NCI-H446 treated with DMSO at 0.1 percent for 48 hours (cell line): Measurements from ENCODE around the gene HDX.
A peak's percentile ranks its signal among the peaks of the same experiment; 100 is the strongest.
"Not testable (repeated sequence)": the region's sequence is repeated elsewhere in the genome, so short reads cannot be mapped to it uniquely, and the experiment has no call there.

Experiments used
- DNase-seq: peaks from one replicate; lab custom pipeline; 2025; lab: John Stamatoyannopoulos, UW

Gene HDX

GRCh38 chrX:84339507-84340364 is 162.5 kb downstream of the HDX start:
- peak; percentile 1 for DNase-seq

GRCh38 chrX:84336646-84337045 is 165.6 kb downstream of the HDX start:
- no peak for DNase-seq

GRCh38 chrX:84335121-84335520 is 167.1 kb downstream of the HDX start:
- no peak for DNase-seq

DNA sequence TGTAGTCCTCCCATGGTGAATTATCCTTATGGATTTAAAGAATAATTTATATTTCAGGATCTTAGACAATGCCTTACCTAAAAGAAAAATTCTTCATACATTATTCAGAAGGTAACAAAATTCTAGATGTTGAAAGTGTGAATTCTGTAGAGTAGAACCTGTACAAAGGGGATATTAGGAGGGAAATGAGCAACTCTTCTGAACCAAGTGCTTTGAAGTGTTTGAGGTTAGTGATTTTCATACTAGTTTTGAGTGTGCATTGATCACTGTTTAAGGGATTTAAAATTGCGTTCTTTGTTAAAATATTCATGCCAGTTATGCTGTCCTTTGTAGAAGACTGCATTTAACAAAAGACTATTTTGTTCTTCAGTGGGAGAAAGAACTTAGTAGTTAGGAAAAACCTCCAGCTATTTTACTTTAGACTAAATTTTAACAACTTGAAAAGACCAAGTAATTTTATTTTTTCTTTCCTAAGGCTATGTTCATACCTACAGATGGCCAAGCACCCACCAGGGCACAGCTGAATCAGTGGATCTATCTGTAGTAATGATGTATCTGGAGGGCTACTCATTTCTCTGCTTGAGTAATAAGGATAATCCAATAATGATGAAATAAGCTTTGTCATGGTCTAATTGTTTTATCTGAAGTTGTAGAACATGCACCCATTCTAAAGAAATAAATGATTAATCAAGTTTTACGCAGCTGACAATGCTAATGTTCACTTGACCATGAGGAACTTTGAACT is 180.0 kb downstream of the HDX start:
- no peak for DNase-seq

DNA sequence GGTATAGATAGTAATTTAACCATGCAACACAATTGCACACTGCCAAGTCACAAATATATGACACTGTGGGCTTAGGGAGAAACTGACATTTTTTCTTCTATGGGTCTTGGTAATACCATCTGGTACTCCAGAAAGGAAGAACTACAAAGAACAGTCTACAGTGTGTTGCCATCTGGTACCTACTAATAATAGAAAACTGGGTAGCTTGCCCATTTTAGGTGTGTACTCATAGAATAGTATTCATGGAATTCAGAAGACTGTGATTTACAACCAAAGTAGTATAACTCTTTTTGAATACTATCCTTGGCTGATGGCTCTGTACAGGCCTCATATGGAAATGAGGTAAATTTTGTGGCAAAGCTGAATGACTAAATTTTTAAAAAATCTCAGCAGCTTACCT is 181.6 kb downstream of the HDX start:
- DNase-seq = peak; percentile 63

DNA sequence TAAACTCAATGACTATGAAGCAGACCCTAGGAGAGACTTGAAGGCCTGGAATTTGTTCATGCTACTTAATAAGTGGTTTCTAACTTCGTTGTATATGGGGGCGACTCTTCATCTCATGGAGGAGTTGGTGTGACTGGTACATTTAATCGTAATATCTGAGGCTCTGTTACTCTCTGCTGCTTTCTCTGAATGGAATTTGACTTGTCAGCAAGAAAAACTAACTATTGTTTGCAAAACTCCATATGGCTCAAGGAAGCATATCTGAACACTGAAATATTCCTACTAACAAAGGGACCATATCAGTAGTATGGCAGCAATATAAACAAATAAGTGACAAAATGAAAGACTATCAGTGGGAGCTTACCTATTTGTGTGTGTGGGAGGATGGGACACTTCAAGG is 182.2 kb downstream of the HDX start:
- DNase-seq = no peak

GRCh38 chrX:84318661-84319060 is 183.6 kb downstream of the HDX start:
- DNase-seq = no peak

DNA sequence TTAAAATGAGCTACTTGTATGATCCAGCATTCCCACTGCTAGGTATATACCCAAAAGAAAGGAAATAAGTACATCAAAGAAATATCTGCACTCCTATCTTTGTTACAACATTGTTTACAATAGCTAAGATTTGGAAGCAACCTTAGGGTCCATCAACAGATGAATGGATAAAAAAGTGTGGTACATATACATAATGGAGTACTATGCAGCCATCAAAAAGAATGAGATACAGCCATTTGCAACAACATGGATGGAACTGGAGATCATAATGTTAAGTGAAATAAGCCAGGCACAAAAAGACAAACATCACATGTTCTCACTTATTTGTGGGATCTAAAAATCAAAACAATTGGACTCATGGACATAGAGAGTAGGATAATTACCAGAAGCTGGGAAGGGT is 186.3 kb downstream of the HDX start:
- not testable (repeated sequence) for DNase-seq
